ENCODE data around the gene DENND2D. TPM values are rescaled to one million over a fixed set of nuclear protein-coding genes. Genes with fewer than 3 reads are reported as not detected.

Gene DENND2D
- total and polyA plus RNA-seq, 10 of the 15 experiments (the other 5 are each of a cell fraction or from before 2014, with no cell fraction given), result 149 to 375 (median 172) TPM

- TF ChIP-seq ZBTB40 (IDR thresholded peaks at IDR 0.05; ENCODE audit: borderline replicate concordance) (no peak), NFXL1 (IDR thresholded peaks at IDR 0.05; ENCODE audit: borderline replicate concordance) (no peak), YY1 (IDR thresholded peaks at IDR 0.05; ENCODE audit: low read depth, low read length) (no peak)
These were observed 16.9 kb upstream of the DENND2D start (continued) for GRCh38 chr1:111217183-111217910.

DNA sequence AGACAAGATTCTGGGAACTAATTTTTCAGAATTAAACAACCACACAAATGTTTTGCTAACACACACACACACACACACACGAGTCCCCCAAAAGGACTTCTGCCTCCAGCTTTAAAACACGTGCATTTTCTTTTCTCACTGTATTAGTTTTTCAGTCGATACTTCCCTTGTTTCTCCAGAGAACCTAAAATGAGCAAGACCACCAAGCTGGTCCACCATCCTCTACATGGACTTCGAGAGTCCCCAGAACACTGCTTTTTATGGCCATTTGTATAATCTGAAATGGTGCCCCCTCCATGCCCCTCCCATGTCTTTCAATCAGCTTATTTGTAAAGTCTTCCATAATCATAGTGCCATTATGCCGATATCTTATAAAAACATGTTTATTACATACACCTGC, 16.3 kb upstream of the DENND2D start:
- Histone ChIP-seq H2AFZ (ENCODE audit: control insufficient read depth, low read depth, low read length) (no peak overlapping the region), H3K4me2 (ENCODE audit: control insufficient read depth, insufficient read depth) (peak overlapping the region; percentile 19), H3K79me2 (ENCODE audit: control insufficient read depth, insufficient read depth, low read length) (peaks cover 20% of the 10 kb centered on the region), H3K27ac (ENCODE audit: control insufficient read depth, insufficient read depth) (peak overlapping the region; percentile 100), H4K20me1 (ENCODE audit: control insufficient read depth, insufficient read depth) (no peaks in the 10 kb centered on the region), H3K4me3 (peak overlapping the region; percentile 16; the same call in 1 of the 2 replicates), H3K36me3 (ENCODE audit: control insufficient read depth in 2 of 2, insufficient read depth in 2 of 2, low read length in 1 of 2) (no peaks in the 10 kb centered on the region), H3K27me3 (replicated peaks in 1 of 2; ENCODE audit: control insufficient read depth in 2 of 2, insufficient read depth in 2 of 2, low read length in 1 of 2) (no peaks in the 10 kb centered on the region), H3K4me1 (ENCODE audit: control insufficient read depth, insufficient read depth, low read length) (peaks cover 82% of the 10 kb centered on the region), H3K9ac (ENCODE audit: control insufficient read depth, insufficient read depth, low read length) (peak overlapping the region; percentile 72), H3K9me3 (replicated peaks; ENCODE audit: control insufficient read depth, insufficient read depth, low read length) (no peaks in the 10 kb centered on the region)
- intact Hi-C loops (cut with micrococcal nuclease; ENCODE audit: unreplicated experiment), result loop anchor here (1.0 to 5.0 kb wide), 2 partner anchors 12 to 344 kb away; partner anchors contain the start of gene CD53
- CTCF ChIA-PET, result interaction anchor here (1.0 to 8.9 kb wide), 7 partner anchors 9 to 186 kb away, joined by 3 to 239 read pairs (median 4); partner anchors contain the start of gene DENND2D
- in situ Hi-C loops (cut with MboI), result no loop called here
- no peak for DNase-seq (ENCODE audit: low read depth, low spot score)
- no peak for ATAC-seq
- no peak for TF ChIP-seq TAF1 (IDR thresholded peaks at IDR 0.05; ENCODE audit: borderline replicate concordance, low read depth, low read length)
- no peak for TF ChIP-seq NR2C1 (IDR thresholded peaks at IDR 0.05)
- no peak for TF ChIP-seq NFXL1 (IDR thresholded peaks at IDR 0.05; ENCODE audit: borderline replicate concordance)
- TF ChIP-seq BACH1 (IDR thresholded peaks at IDR 0.05; ENCODE audit: borderline replicate concordance), result no peak
- no peak for TF ChIP-seq CBFB (IDR thresholded peaks at IDR 0.05; ENCODE audit: low read depth)
- TF ChIP-seq IRF4 (IDR thresholded peaks at IDR 0.05; ENCODE audit: low read depth, low read length), result no peak
- TF ChIP-seq IKZF1 (conservative IDR thresholded peaks at IDR 0.05), result no peak
- TF ChIP-seq SP1 (IDR thresholded peaks at IDR 0.05; ENCODE audit: low read depth, low read length), result no peak
- TF ChIP-seq SPI1 (IDR thresholded peaks at IDR 0.05; ENCODE audit: borderline replicate concordance, insufficient read depth, low read depth, low read length), result no peak
- POLR2A ChIA-PET, result interaction anchor here (1.5 to 8.8 kb wide), 6 partner anchors 12 to 345 kb away, joined by 4 to 371 read pairs (median 15); partner anchors contain the start of genes CEPT1, DENND2D and DRAM2
- SMC1A ChIA-PET (ENCODE audit: uncharacterized antibody, unreplicated experiment), result interaction anchor here (1.1 to 12.4 kb wide), 16 partner anchors 9 to 553 kb away, joined by 3 to 284 read pairs (median 18); partner anchors contain the start of genes CD53, CEPT1, DENND2D and DRAM2
- no TSS peak for BruUV-seq (replicated peaks)
- RAD21 ChIA-PET (ENCODE audit: unreplicated experiment), result interaction anchor here (0.9 to 9.9 kb wide), 13 partner anchors 9 to 384 kb away, joined by 3 to 542 read pairs (median 5); partner anchors contain the start of genes CD53, CEPT1, DENND2D and DRAM2
- 10% methylated on average over 5 of the region's 5 CpGs for WGBS (ENCODE audit: insufficient coverage, insufficient replicate concordance, low lambda C conversion rate, missing lambda C conversion rate)
- FAIRE-seq, result no peak
